GM12878 (cell line): ENCODE data around the gene PCBP1. TPM values are rescaled to one million over a fixed set of nuclear protein-coding genes. Genes with fewer than 3 reads are reported as not detected.

ENCODE experiments used
- ATAC-seq: fragments of 200-7000 bp; cut with Tn5 transposase; 3 replicates; pipeline ENCODE4 v1.9.1; 2020; ENCODE audit warnings: mild to moderate bottlenecking, moderate library complexity
- BruUV-seq: library from RNA; stranded (reverse); fragments of 400-500 nt; replicated peaks from 2 replicates; lab custom pipeline; 2021; lab: Mats Ljungman, UMichigan
- CTCF ChIA-PET: fragments of 300-600 bp; sonication (Branson Sonifier 250); formaldehyde crosslinking; extraction: SDS; loops from one replicate; lab custom pipeline; 2021; ENCODE audit warnings: inconsistent platforms; lab: Yijun Ruan, JAX
- POLR2A ChIA-PET: fragments of 350-600 bp; formaldehyde crosslinking; extraction: SDS; loops from one replicate; lab custom pipeline; 2021; ENCODE audit warnings: inconsistent platforms; lab: Charles Lee
- RAD21 ChIA-PET: fragments of 300-600 bp; sonication (Branson Sonifier 250); formaldehyde crosslinking; loops from one replicate; lab custom pipeline; 2023; ENCODE audit warnings: antibody characterized with exemption; ENCODE audit not compliant: unreplicated experiment; lab: Charles Lee
- SMC1A ChIA-PET: fragments of 300-600 bp; sonication (Branson Sonifier 250); formaldehyde crosslinking; loops from one replicate; lab custom pipeline; 2023; ENCODE audit not compliant: unreplicated experiment, uncharacterized antibody; lab: Charles Lee
- DNase-seq: peaks from one replicate; pipeline ENCODE4 v3.0.0-alpha.2; 2011; ENCODE audit warnings: low read depth, low spot score
- FAIRE-seq: peaks from 3 replicates; lab custom pipeline; 2011; peaks lifted over from hg19 to GRCh38; lab: Jason Lieb, UNC
- H2AFZ ChIP-seq: 2 replicates; pipeline ENCODE4 v1.6.0; 2011; ENCODE audit warnings: low read depth, low read length, control low read depth; ENCODE audit not compliant: control insufficient read depth
- H3K27ac ChIP-seq: 2 replicates; pipeline ENCODE4 v1.5.1; 2011; ENCODE audit warnings: control low read depth; ENCODE audit not compliant: control insufficient read depth, insufficient read depth
- H3K27me3 ChIP-seq, 2 experiments: replicated peaks in 1 of 2; 2 replicates each; pipeline versions ENCODE4 v1.6.0 to v1.6.1; 2011; ENCODE audit warnings: low read length in 1 of 2; ENCODE audit not compliant: control insufficient read depth in 2 of 2, insufficient read depth in 2 of 2
- H3K36me3 ChIP-seq, 2 experiments: 2 replicates each; pipeline ENCODE4 v1.5.1; 2011; ENCODE audit warnings: low read length in 1 of 2; ENCODE audit not compliant: control insufficient read depth in 2 of 2, insufficient read depth in 2 of 2
- H3K4me1 ChIP-seq: 2 replicates; pipeline ENCODE4 v1.6.1; 2011; ENCODE audit warnings: mild to moderate bottlenecking, low read length, moderate library complexity, mixed read lengths; ENCODE audit not compliant: control insufficient read depth, insufficient read depth
- H3K4me2 ChIP-seq: 2 replicates; pipeline ENCODE4 v1.6.0; 2011; ENCODE audit warnings: control low read depth; ENCODE audit not compliant: control insufficient read depth, insufficient read depth
- H3K4me3 ChIP-seq: fragments of 200-600 bp; sonication (generic); 2 replicates; pipeline ENCODE4 v1.5.1; 2016
- H3K79me2 ChIP-seq: 2 replicates; pipeline ENCODE4 v1.6.0; 2011; ENCODE audit warnings: low read length; ENCODE audit not compliant: control insufficient read depth, insufficient read depth
- H3K9ac ChIP-seq: 2 replicates; pipeline ENCODE4 v1.8.0; 2011; ENCODE audit warnings: low read length, control low read depth, mixed read lengths; ENCODE audit not compliant: control insufficient read depth, insufficient read depth
- H3K9me3 ChIP-seq: replicated peaks from 3 replicates; pipeline ENCODE4 v1.5.1; 2011; ENCODE audit warnings: mild to moderate bottlenecking, low read length; ENCODE audit not compliant: control insufficient read depth, insufficient read depth
- H4K20me1 ChIP-seq: 2 replicates; pipeline ENCODE4 v1.6.0; 2011; ENCODE audit not compliant: control insufficient read depth, insufficient read depth
- BHLHE40 ChIP-seq, 2 experiments: fragments of 450-650 bp in 1 of 2; IDR thresholded peaks; 2 replicates each; pipeline ENCODE4 v1.6.1; 2011 to 2017; ENCODE audit warnings: low read depth in 2 of 2, borderline replicate concordance in 1 of 2, improper control_type of control experiment in 1 of 2, low read length in 1 of 2, mild to moderate bottlenecking in 1 of 2
- CHD2 ChIP-seq: IDR thresholded peaks from 2 replicates; pipeline ENCODE4 v1.6.1; 2011; ENCODE audit warnings: low read depth, low read length, improper control_type of control experiment, borderline replicate concordance
- FOS ChIP-seq: IDR thresholded peaks from 3 replicates; pipeline ENCODE4 v1.6.1; 2011; ENCODE audit warnings: borderline replicate concordance; ENCODE audit not compliant: insufficient read length; ENCODE audit errors: extremely low read depth
- FOXK2 ChIP-seq: fragments of 450-650 bp; IDR thresholded peaks from 2 replicates; pipeline ENCODE4 v1.6.1; 2017; ENCODE audit warnings: mild to moderate bottlenecking, moderate library complexity
- HCFC1 ChIP-seq: fragments of 150-350 bp; IDR thresholded peaks from 2 replicates; pipeline ENCODE4 v1.6.1; 2014; ENCODE audit warnings: low read length
- IRF4 ChIP-seq: IDR thresholded peaks from 2 replicates; pipeline ENCODE4 v1.6.1; 2011; ENCODE audit warnings: low read depth, low read length
- LARP7 ChIP-seq: fragments of 450-650 bp; IDR thresholded peaks from 2 replicates; pipeline ENCODE4 v1.6.1; 2017; ENCODE audit warnings: mild to moderate bottlenecking
- MEF2A ChIP-seq: IDR thresholded peaks from 2 replicates; pipeline ENCODE4 v1.6.1; 2011; ENCODE audit warnings: low read depth, mild to moderate bottlenecking, low read length, moderate library complexity; ENCODE audit not compliant: insufficient read depth
- MEF2B ChIP-seq: fragments of 450-650 bp; IDR thresholded peaks from 2 replicates; pipeline ENCODE4 v1.6.1; 2018; ENCODE audit warnings: mild to moderate bottlenecking, moderate library complexity; ENCODE audit not compliant: partially characterized antibody, poor library complexity, severe bottlenecking
- PML ChIP-seq: IDR thresholded peaks from 2 replicates; pipeline ENCODE4 v1.6.1; 2012; ENCODE audit warnings: low read length, inconsistent platforms
- POLR2A ChIP-seq: IDR thresholded peaks from 2 replicates; pipeline ENCODE4 v1.6.1; 2011; ENCODE audit warnings: low read depth, mild to moderate bottlenecking, low read length
- POLR2AphosphoS2 ChIP-seq: IDR thresholded peaks from 2 replicates; pipeline ENCODE4 v1.6.1; 2011; ENCODE audit warnings: low read depth, mild to moderate bottlenecking, low read length, improper control_type of control experiment, moderate library complexity
- POLR2AphosphoS5 ChIP-seq: IDR thresholded peaks from 2 replicates; pipeline ENCODE4 v1.6.1; 2011; ENCODE audit warnings: mild to moderate bottlenecking, low read length, inconsistent platforms
- POU2F2 ChIP-seq: IDR thresholded peaks from 3 replicates; pipeline ENCODE4 v1.6.1; 2011; ENCODE audit warnings: low read depth, mild to moderate bottlenecking, low read length, borderline replicate concordance
- SMAD5 ChIP-seq: IDR thresholded peaks from 2 replicates; pipeline ENCODE4 v1.6.1; 2016; ENCODE audit warnings: antibody characterized with exemption, low read depth
- SP1 ChIP-seq: IDR thresholded peaks from one replicate; pipeline ENCODE4 v1.6.1; 2011; ENCODE audit warnings: low read depth, low read length
- SRF ChIP-seq, 2 experiments: IDR thresholded peaks; 2 replicates each; pipeline ENCODE4 v1.6.1; 2011; ENCODE audit warnings: low read depth in 2 of 2, low read length in 2 of 2, mild to moderate bottlenecking in 1 of 2, moderate library complexity in 1 of 2
- SUPT20H ChIP-seq: IDR thresholded peaks from 2 replicates; pipeline ENCODE4 v1.6.1; 2011; ENCODE audit warnings: low read depth, mild to moderate bottlenecking, low read length, moderate library complexity, borderline replicate concordance; ENCODE audit not compliant: control insufficient read depth
- YY1 ChIP-seq: IDR thresholded peaks from 2 replicates; pipeline ENCODE4 v1.6.1; 2011; ENCODE audit warnings: low read depth, mild to moderate bottlenecking, low read length
- WGBS: methylation state at CpG from one replicate; pipeline ENCODE4 v1.1.6; 2016; ENCODE audit warnings: low lambda C conversion rate; ENCODE audit not compliant: insufficient replicate concordance, insufficient coverage; ENCODE audit errors: missing lambda C conversion rate; 5-methylcytosine and 5-hydroxymethylcytosine counted together
- in situ Hi-C: fragments of 300-500 bp; cut with MboI; formaldehyde crosslinking; loops from 9 replicates; pipeline ENCODE4 v1.14.3; 2018; ENCODE audit warnings: mixed read lengths
- intact Hi-C: fragments of 100-400 bp; cut with micrococcal nuclease; formaldehyde crosslinking; loops from one replicate; pipeline ENCODE4 v1.14.2; 2022; ENCODE audit not compliant: unreplicated experiment
- polyA plus RNA-seq, 11 experiments: library from polyadenylated mRNA; depleted of rRNA in 4 of 11; unstranded in 6 of 11; stranded (reverse) in 5 of 11; fragments of >200 nt; fragmentation: Nextera tagmentation in 4 of 11; fragmentation: Illumina TruSeq in 1 of 11; extraction: Ambion mirVana in 4 of 11; extraction: Trizol in 1 of 11; gene quantifications; 1 replicate in 1 of 11; 2 replicates in 10 of 11; pipeline versions ENCODE4 v1.2.1 to v1.2.3, GENCODE V29; 2011 to 2016; ENCODE audit warnings: inconsistent platforms in 2 of 11, missing spikeins in 2 of 11, low read depth in 1 of 11
- total RNA-seq, 4 experiments: library from RNA; depleted of rRNA in 3 of 4; stranded (reverse); fragments of >200 nt in 3 of 4; fragmentation: Illumina TruSeq in 1 of 4; extraction: Trizol in 1 of 4; gene quantifications; 2 replicates each; pipeline versions ENCODE4 v1.2.1 to v1.2.3, GENCODE V29; 2013 to 2021
- TF ChIP-seq, protein P1 (sequence below): fragments of 450-650 bp; IDR thresholded peaks from 2 replicates; pipeline ENCODE4 v1.6.1; 2017; ENCODE audit warnings: mild to moderate bottlenecking, moderate library complexity
- TF ChIP-seq, protein P2 (sequence below): IDR thresholded peaks from 2 replicates; pipeline ENCODE4 v1.6.1; 2012; ENCODE audit warnings: low read depth, low read length, improper control_type of control experiment

PCBP1 gene
- total and polyA plus RNA-seq, 10 of the 15 experiments (the other 5 are each of a cell fraction or from before 2014, with no cell fraction given), result 24.4 to 494 (median 130) TPM

DNA sequence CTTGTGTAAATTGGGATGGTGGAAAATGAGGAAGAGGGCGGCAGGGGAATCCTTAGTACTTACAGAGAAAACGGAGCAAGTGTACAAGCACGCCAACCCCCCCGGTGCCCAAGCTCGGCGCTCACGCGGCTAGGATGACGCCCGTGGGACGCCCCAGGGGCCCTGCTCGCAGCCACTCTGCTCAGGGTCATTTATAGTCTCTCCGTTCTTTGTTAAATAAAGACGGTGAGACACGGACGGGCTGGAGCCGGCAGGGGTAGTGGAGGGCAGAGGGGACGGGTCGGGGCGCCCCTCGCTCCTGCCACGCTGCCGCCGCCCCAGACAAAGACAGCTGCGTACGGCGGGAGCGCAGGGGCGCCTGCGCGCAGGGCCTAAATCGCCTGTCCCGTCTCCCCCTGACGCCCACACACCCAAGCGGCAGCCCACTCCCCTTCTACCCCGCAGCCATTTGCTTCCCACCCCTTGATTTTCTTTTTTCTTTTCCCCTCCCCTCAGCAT lies 37.8 kb downstream of the PCBP1 start:
- ChIA-PET RAD21 (interaction anchor here (0.7 to 14.2 kb wide), 18 partner anchors 9 to 217 kb away, joined by 3 to 234 read pairs (median 4); partner anchors contain the start of genes C2orf42, MXD1 and PCBP1), SMC1A (interaction anchor here (0.6 to 14.6 kb wide), 11 partner anchors 9 to 624 kb away, joined by 3 to 311 read pairs (median 17); partner anchors contain the start of genes C2orf42 and MXD1), CTCF (interaction anchor here (0.9 to 3.0 kb wide), 11 partner anchors 9 to 56 kb away, joined by 3 to 22 read pairs (median 4); no protein-coding TSS in a partner anchor), POLR2A (interaction anchor here (0.7 to 13.9 kb wide), 10 partner anchors 9 to 946 kb away, joined by 3 to 280 read pairs (median 6); partner anchors contain the start of gene PCBP1)
- no peaks in the 10 kb centered on the region for H3K36me3 ChIP-seq
- FAIRE-seq, result no peak
- H3K4me3 ChIP-seq, result peak overlapping the region; percentile 67
- no peaks in the 10 kb centered on the region for H3K27me3 ChIP-seq
- H3K9me3 ChIP-seq, result no peaks in the 10 kb centered on the region
- no peaks in the 10 kb centered on the region for H4K20me1 ChIP-seq
- intact Hi-C loops (loop anchor here (1.0 to 2.0 kb wide), 3 partner anchors 8 to 20 kb away; no protein-coding TSS in a partner anchor), in situ Hi-C loops (loop anchor here (25.0 kb wide), 1 partner anchor 1738 kb away; no protein-coding TSS in a partner anchor)
- WGBS, result 1% methylated on average over 34 of the region's 36 CpGs
- H3K79me2 ChIP-seq, result peaks cover 3% of the 10 kb centered on the region; the same call in 1 of the 2 replicates
- peak overlapping the region; percentile 3 for H2AFZ ChIP-seq
- H3K4me1 ChIP-seq, result peaks cover 62% of the 10 kb centered on the region
- peak overlapping the region; percentile 95 for H3K27ac ChIP-seq
- peak overlapping the region; percentile 85 for H3K9ac ChIP-seq
- TSS peak; percentile 73 for BruUV-seq
- ATAC-seq, result peak; percentile 61
- no peak for DNase-seq
- H3K4me2 ChIP-seq, result peak overlapping the region; percentile 48
- TF ChIP-seq SMAD5 (peak; percentile 31; the same call in 1 of the 2 replicates), SP1 (no peak), CHD2 (0 out of 2 replicates have a peak, but pooled peaks have one; percentile 15), IRF4 (no peak), MEF2A (no peak), FOXK2 (no peak), SUPT20H (no peak), POLR2AphosphoS5 (peak; percentile 74), POLR2AphosphoS2 (peak; percentile 39; the same call in 1 of the 2 replicates), LARP7 (peak; percentile 64), POU2F2 (no peak), POLR2A (peak; percentile 88), BHLHE40 (IDR thresholded peaks at IDR 0.05; ENCODE audit: borderline replicate concordance in 1 of 2, low read depth in 2 of 2, low read length in 1 of 2) (peak; percentile 70 to 72; a peak in 3 of 4 replicates), YY1 (peak; percentile 4; the same call in 1 of the 2 replicates), HCFC1 (no peak), FOS (no peak), SRF (IDR thresholded peaks at IDR 0.05; ENCODE audit: low read depth in 2 of 2, low read length in 2 of 2) (no peak), MEF2B (peak; percentile 70), PML (no peak)
- TF ChIP-seq, protein P1, sequence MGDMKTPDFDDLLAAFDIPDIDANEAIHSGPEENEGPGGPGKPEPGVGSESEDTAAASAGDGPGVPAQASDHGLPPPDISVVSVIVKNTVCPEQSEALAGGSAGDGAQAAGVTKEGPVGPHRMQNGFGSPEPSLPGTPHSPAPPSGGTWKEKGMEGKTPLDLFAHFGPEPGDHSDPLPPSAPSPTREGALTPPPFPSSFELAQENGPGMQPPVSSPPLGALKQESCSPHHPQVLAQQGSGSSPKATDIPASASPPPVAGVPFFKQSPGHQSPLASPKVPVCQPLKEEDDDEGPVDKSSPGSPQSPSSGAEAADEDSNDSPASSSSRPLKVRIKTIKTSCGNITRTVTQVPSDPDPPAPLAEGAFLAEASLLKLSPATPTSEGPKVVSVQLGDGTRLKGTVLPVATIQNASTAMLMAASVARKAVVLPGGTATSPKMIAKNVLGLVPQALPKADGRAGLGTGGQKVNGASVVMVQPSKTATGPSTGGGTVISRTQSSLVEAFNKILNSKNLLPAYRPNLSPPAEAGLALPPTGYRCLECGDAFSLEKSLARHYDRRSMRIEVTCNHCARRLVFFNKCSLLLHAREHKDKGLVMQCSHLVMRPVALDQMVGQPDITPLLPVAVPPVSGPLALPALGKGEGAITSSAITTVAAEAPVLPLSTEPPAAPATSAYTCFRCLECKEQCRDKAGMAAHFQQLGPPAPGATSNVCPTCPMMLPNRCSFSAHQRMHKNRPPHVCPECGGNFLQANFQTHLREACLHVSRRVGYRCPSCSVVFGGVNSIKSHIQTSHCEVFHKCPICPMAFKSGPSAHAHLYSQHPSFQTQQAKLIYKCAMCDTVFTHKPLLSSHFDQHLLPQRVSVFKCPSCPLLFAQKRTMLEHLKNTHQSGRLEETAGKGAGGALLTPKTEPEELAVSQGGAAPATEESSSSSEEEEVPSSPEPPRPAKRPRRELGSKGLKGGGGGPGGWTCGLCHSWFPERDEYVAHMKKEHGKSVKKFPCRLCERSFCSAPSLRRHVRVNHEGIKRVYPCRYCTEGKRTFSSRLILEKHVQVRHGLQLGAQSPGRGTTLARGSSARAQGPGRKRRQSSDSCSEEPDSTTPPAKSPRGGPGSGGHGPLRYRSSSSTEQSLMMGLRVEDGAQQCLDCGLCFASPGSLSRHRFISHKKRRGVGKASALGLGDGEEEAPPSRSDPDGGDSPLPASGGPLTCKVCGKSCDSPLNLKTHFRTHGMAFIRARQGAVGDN, result peak; percentile 53
- TF ChIP-seq, protein P2, sequence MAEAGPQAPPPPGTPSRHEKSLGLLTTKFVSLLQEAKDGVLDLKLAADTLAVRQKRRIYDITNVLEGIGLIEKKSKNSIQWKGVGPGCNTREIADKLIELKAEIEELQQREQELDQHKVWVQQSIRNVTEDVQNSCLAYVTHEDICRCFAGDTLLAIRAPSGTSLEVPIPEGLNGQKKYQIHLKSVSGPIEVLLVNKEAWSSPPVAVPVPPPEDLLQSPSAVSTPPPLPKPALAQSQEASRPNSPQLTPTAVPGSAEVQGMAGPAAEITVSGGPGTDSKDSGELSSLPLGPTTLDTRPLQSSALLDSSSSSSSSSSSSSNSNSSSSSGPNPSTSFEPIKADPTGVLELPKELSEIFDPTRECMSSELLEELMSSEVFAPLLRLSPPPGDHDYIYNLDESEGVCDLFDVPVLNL, result no peak
